Neural crest cell (in vitro differentiated cells): Measurements from ENCODE around the gene GYPC. TPM values are rescaled to one million over a fixed set of nuclear protein-coding genes. Genes with fewer than 3 reads are reported as not detected.

ENCODE experiments used
- DNase-seq: peaks from one replicate; pipeline ENCODE4 v3.0.0; 2021; ENCODE audit warnings: low read depth, mixed read lengths, low spot score
- H3K27ac Mint-ChIP-seq: one replicate; pipeline ENCODE4 v1.8.0; 2021; ENCODE audit warnings: mild to moderate bottlenecking, mixed read lengths; ENCODE audit not compliant: unreplicated experiment
- H3K27me3 Mint-ChIP-seq: 2 replicates; pipeline ENCODE4 v1.8.0; 2021; ENCODE audit warnings: low read depth, mild to moderate bottlenecking, mixed read lengths
- H3K36me3 Mint-ChIP-seq: 2 replicates; pipeline ENCODE4 v1.8.0; 2021; ENCODE audit warnings: low read depth, mild to moderate bottlenecking, mixed read lengths
- H3K4me1 Mint-ChIP-seq: 2 replicates; pipeline ENCODE4 v1.8.0; 2021; ENCODE audit warnings: mixed read lengths
- H3K4me3 Mint-ChIP-seq: one replicate; pipeline ENCODE4 v1.8.0; 2021; ENCODE audit warnings: mild to moderate bottlenecking, mixed read lengths
- H3K9me3 Mint-ChIP-seq: 2 replicates; pipeline ENCODE4 v1.8.0; 2021; ENCODE audit warnings: mixed read lengths
- total RNA-seq: library from RNA; stranded (reverse); gene quantifications from 2 replicates; pipeline ENCODE4 v1.2.1, GENCODE V29; 2021
- TF ChIP-seq, protein P1 (sequence below): fragments of 200-600 bp; sonication (generic); conservative IDR thresholded peaks from 2 replicates; pipeline ENCODE4 v1.5.0; 2021; ENCODE audit warnings: antibody characterized with exemption, mild to moderate bottlenecking

The GYPC gene
- total RNA-seq, 1 donor from 2014 or later: 84.4 TPM

DNA sequence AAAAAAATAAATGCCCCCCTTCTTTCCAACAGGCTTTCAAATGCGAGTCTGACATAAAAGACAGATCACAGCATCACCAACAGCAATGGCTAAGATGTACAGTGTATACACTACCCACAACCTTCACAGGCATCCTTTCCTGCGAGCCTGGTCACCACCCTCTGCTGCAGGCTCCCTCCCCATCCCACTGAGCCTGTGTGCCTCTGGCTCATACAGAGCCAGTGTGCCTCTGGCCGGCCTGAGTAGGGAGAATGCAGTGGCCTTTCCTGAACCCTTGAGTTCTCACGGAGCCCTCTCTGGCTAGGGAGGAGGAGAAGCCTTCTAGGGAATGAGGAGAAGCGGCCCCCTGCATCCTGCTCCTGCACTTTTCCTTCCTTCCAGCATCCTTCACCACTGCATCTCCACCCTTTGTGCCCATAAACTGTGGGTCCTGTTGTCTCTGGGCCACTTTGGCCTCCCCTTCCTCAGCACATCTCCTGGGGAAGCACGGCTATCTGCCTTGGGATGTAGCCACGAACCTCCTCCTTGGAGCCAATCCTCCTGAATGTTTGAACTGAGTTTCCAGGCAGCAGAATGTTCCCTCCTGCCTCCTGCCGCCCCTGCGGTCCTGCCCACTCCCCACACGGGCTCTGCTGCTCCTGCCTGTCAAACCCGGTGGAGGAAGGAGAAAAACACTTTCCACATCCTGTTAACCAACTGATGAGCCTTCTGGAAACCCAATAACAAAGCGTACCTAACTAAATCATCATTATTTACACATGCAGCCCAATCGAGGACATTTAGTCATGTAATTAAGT is 22.5 kb downstream of the GYPC start:
- Mint-ChIP-seq H3K4me1 (peaks cover 13% of the 10 kb centered on the region), H3K4me3 (no peak overlapping the region), H3K9me3 (peaks cover 13% of the 10 kb centered on the region), H3K36me3 (peaks cover 38% of the 10 kb centered on the region), H3K27me3 (no peaks in the 10 kb centered on the region), H3K27ac (no peak overlapping the region)
- TF ChIP-seq, protein P1, sequence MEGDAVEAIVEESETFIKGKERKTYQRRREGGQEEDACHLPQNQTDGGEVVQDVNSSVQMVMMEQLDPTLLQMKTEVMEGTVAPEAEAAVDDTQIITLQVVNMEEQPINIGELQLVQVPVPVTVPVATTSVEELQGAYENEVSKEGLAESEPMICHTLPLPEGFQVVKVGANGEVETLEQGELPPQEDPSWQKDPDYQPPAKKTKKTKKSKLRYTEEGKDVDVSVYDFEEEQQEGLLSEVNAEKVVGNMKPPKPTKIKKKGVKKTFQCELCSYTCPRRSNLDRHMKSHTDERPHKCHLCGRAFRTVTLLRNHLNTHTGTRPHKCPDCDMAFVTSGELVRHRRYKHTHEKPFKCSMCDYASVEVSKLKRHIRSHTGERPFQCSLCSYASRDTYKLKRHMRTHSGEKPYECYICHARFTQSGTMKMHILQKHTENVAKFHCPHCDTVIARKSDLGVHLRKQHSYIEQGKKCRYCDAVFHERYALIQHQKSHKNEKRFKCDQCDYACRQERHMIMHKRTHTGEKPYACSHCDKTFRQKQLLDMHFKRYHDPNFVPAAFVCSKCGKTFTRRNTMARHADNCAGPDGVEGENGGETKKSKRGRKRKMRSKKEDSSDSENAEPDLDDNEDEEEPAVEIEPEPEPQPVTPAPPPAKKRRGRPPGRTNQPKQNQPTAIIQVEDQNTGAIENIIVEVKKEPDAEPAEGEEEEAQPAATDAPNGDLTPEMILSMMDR: no peak
- no peak for DNase-seq

DNA sequence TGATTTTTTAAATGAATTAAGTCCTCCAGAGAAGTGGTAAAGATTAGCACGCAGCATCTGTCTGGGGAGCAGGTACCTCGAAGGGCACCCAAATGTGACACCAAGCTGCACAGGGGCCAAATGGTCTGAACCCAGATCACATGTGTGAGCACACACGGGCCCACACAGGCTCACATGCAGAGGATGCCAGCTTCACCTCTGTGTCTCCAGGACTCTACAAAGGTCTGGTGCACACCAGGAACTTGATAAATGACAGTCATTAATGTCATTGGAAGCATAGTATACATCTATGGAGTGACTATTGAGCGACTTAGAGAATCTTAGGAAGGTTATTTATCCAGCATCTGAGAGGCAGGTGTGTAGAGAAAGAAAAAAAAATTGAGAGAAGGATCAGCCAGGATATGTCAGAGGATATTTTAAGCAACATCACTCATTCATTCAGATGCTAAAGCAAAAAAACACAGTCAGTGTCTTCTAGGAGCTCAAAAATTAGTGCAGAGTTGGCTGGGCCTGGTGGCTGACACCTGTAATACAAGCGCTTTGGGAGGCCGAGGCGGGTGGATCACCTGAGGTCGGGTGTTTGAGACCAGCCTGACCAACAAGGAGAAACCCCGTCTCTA is 23.2 kb downstream of the GYPC start:
- Mint-ChIP-seq H3K27ac (no peak overlapping the region), H3K36me3 (peaks cover 33% of the 10 kb centered on the region), H3K27me3 (no peaks in the 10 kb centered on the region), H3K4me3 (no peak overlapping the region), H3K4me1 (peaks cover 12% of the 10 kb centered on the region), H3K9me3 (peaks cover 13% of the 10 kb centered on the region)
- TF ChIP-seq, protein P1: no peak
- DNase-seq: no peak

DNA sequence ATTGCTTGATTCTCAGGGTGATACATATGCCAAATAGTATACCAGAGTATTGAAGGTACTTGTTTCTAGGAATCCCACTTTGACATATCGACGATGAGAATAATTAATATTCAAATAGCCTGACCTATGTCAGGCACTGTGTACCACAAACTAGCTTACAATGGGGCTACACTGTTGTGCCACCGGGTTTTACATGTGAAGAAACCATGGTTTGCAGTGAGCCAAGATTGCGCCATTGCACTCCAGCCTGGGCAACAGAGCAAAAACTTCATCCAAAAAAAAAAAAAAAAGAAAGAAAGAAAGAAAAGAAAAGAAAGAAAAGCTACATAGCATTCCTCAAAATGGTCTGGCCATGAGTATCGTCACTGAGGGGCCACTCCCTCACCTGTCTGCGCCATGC is 25.5 kb downstream of the GYPC start:
- no peak for DNase-seq
- Mint-ChIP-seq H3K36me3 (peaks cover 16% of the 10 kb centered on the region), H3K27ac (no peak overlapping the region), H3K4me3 (no peak overlapping the region), H3K9me3 (peaks cover 4% of the 10 kb centered on the region), H3K27me3 (no peaks in the 10 kb centered on the region), H3K4me1 (peaks cover 12% of the 10 kb centered on the region)
- TF ChIP-seq, protein P1: no peak

DNA sequence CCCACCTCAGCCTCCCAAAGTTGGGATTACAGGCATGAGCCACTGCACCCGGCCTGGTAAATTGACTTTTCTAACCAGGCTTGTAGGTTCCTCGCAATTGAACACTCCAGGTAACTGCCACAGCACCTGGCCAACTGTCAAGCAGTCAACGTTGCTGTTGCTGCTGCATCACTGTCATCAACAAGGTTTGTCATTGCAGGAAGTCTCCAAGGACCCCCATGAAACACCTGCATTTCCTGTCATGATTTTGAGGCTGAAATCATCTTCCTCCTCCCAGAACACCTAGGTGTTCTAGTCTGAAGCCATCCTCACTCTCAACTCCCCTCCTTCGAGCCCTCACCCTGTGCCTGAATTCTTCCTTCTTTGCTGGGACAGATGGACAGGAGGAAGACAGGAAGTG is 29.7 kb downstream of the GYPC start:
- peaks cover 14% of the 10 kb centered on the region for H3K36me3 Mint-ChIP-seq
- H3K27me3 Mint-ChIP-seq: no peaks in the 10 kb centered on the region

DNA sequence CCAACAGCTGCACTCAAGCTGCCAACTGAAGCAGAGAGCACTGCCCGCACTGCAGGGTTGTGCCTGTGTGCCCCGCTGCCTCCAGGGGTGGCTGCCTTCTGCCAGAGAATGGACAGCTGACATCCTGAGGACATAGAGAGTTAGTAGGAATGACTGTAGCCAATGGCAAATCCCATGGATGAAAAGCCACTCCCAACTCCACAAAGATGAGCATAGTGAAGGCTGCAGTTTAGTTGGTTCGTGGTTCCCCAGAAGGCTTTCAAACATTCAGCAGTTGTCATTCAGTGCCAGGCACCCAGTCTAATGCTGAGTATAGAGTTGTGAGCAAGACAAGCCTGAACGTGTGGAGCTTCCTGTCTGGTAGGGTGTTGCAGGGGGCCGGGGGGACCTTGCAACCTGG is 30.3 kb downstream of the GYPC start:
- H3K27me3 Mint-ChIP-seq: no peaks in the 10 kb centered on the region
- no peak for DNase-seq
- no peaks in the 10 kb centered on the region for H3K4me1 Mint-ChIP-seq
- peaks cover 15% of the 10 kb centered on the region for H3K36me3 Mint-ChIP-seq
- H3K4me3 Mint-ChIP-seq: no peak overlapping the region
- H3K27ac Mint-ChIP-seq: no peak overlapping the region
- no peaks in the 10 kb centered on the region for H3K9me3 Mint-ChIP-seq
- TF ChIP-seq, protein P1: no peak

More for the DNA sequence above, 29.7 kb downstream of the GYPC start:
- Mint-ChIP-seq H3K27ac (no peak overlapping the region), H3K4me3 (no peak overlapping the region), H3K9me3 (no peaks in the 10 kb centered on the region), H3K4me1 (no peaks in the 10 kb centered on the region)
- DNase-seq: no peak
- TF ChIP-seq, protein P1: no peak
